HCT116 (cell line): ENCODE data around the gene SLC66A3. TPM values are rescaled to one million over a fixed set of nuclear protein-coding genes. Genes with fewer than 3 reads are reported as not detected.

Experiments
- ATAC-seq: fragments of 200-7000 bp; cut with Tn5 transposase; 2 replicates; pipeline ENCODE4 v1.9.1; 2020; ENCODE audit warnings: mild to moderate bottlenecking, moderate library complexity
- BruUV-seq: library from RNA; stranded (reverse); fragments of 400-500 nt; replicated peaks from 2 replicates; lab custom pipeline; 2021; lab: Mats Ljungman, UMichigan
- CTCF ChIA-PET: fragments of 300-600 bp; sonication (Branson Sonifier 250); formaldehyde crosslinking; loops from one replicate; lab custom pipeline; 2021; ENCODE audit warnings: antibody characterized with exemption; lab: Charles Lee
- POLR2A ChIA-PET: fragments of 300-600, 350-600 bp; sonication (Branson Sonifier 250); formaldehyde crosslinking; loops from one replicate; lab custom pipeline; 2021; ENCODE audit warnings: antibody characterized with exemption; lab: Charles Lee
- RAD21 ChIA-PET, 2 experiments: fragments of 300-600 bp; sonication (Branson Sonifier 250); formaldehyde crosslinking; loops; one replicate each; lab custom pipeline; 2023; ENCODE audit warnings: low total read pairs in 2 of 2; ENCODE audit not compliant: uncharacterized antibody in 2 of 2, unreplicated experiment in 2 of 2, low non-redundant PET in 1 of 2; lab: Charles Lee
- DNase-seq: peaks from one replicate; pipeline ENCODE4 v3.0.0-alpha.2; 2010; ENCODE audit warnings: low read depth, low spot score
- H2AFZ ChIP-seq: fragments of 200-600 bp; shearing (Covaris generic), sonication (generic); 2 replicates; pipeline ENCODE4 v1.6.1; 2017; ENCODE audit warnings: low read depth, mixed run types, mixed read lengths, antibody characterized with exemption, low read length; ENCODE audit not compliant: poor library complexity, severe bottlenecking
- H3K27ac ChIP-seq: 2 replicates; pipeline ENCODE4 v1.5.1; 2012; ENCODE audit warnings: low read depth, low read length
- H3K27me3 ChIP-seq: fragments of 200-600 bp; sonication (generic); 2 replicates; pipeline ENCODE4 v1.6.1; 2016; ENCODE audit warnings: mixed run types, low read length, mixed read lengths; ENCODE audit not compliant: insufficient read depth
- H3K36me3 ChIP-seq, 2 experiments: fragments of 200-500 bp in 1 of 2; fragments of 200-600 bp in 1 of 2; sonication (Bioruptor generic) in 1 of 2; sonication (generic) in 1 of 2; 2 replicates each; pipeline versions ENCODE4 v1.5.1 to v1.6.1; 2014 to 2016; ENCODE audit warnings: low read length in 2 of 2, inconsistent platforms in 1 of 2, mixed read lengths in 1 of 2, mixed run types in 1 of 2; ENCODE audit not compliant: insufficient read depth in 2 of 2, control insufficient read depth in 1 of 2
- H3K4me1 ChIP-seq, 2 experiments: fragments of 200-600 bp in 1 of 2; sonication (generic) in 1 of 2; 2 replicates each; pipeline versions ENCODE4 v1.5.1 to v1.6.1; 2012 to 2017; ENCODE audit warnings: low read length in 2 of 2, inconsistent platforms in 1 of 2, mild to moderate bottlenecking in 1 of 2, mixed read lengths in 1 of 2, mixed run types in 1 of 2, moderate library complexity in 1 of 2; ENCODE audit not compliant: insufficient read depth in 2 of 2, control insufficient read depth in 1 of 2
- H3K4me2 ChIP-seq: fragments of 200-600 bp; sonication (generic); 2 replicates; pipeline ENCODE4 v1.6.1; 2017; ENCODE audit warnings: mixed run types, low read length, mixed read lengths
- H3K4me3 ChIP-seq, 2 experiments: fragments of 200-600 bp in 1 of 2; sonication (generic) in 1 of 2; replicated peaks in 1 of 2; 2 replicates each; pipeline ENCODE4 v1.5.1; 2011 to 2016; ENCODE audit warnings: low read length in 2 of 2, control low read depth in 1 of 2, low read depth in 1 of 2, mild to moderate bottlenecking in 1 of 2, mixed read lengths in 1 of 2, mixed run types in 1 of 2
- H3K79me2 ChIP-seq: fragments of 200-600 bp; sonication (generic); 2 replicates; pipeline ENCODE4 v1.6.1; 2017; ENCODE audit warnings: mild to moderate bottlenecking, mixed run types, low read length, moderate library complexity, mixed read lengths; ENCODE audit not compliant: insufficient read depth
- H3K9ac ChIP-seq: fragments of 200-600 bp; sonication (generic); 2 replicates; pipeline ENCODE4 v1.6.1; 2016; ENCODE audit warnings: low read length, mixed read lengths
- H3K9me2 ChIP-seq: fragments of 200-600 bp; sonication (generic), shearing (Covaris generic); 2 replicates; pipeline ENCODE4 v1.6.1; 2017; ENCODE audit warnings: mixed run types, mild to moderate bottlenecking, moderate library complexity; ENCODE audit not compliant: insufficient read depth
- H3K9me3 ChIP-seq, 2 experiments: fragments of 200-500 bp in 1 of 2; fragments of 200-600 bp in 1 of 2; sonication (Bioruptor generic) in 1 of 2; sonication (generic) in 1 of 2; 2 replicates each; pipeline ENCODE4 v1.6.1; 2014 to 2017; ENCODE audit warnings: low read length in 2 of 2, mixed read lengths in 2 of 2, inconsistent platforms in 1 of 2, low read depth in 1 of 2, mild to moderate bottlenecking in 1 of 2, mixed run types in 1 of 2, moderate library complexity in 1 of 2; ENCODE audit not compliant: control insufficient read depth in 1 of 2, insufficient read depth in 1 of 2
- H4K20me1 ChIP-seq: fragments of 200-600 bp; sonication (generic), shearing (Covaris generic); 2 replicates; pipeline ENCODE4 v1.6.1; 2017; ENCODE audit warnings: mixed run types, mild to moderate bottlenecking, moderate library complexity; ENCODE audit not compliant: insufficient read depth
- EZH2 ChIP-seq: fragments of 200-600 bp; sonication (generic); IDR thresholded peaks from 2 replicates; pipeline ENCODE4 v1.6.1; 2017; ENCODE audit warnings: antibody characterized with exemption, mixed run types
- RAD21 ChIP-seq: IDR thresholded peaks from 2 replicates; pipeline ENCODE4 v1.6.1; 2012; ENCODE audit warnings: low read depth, mild to moderate bottlenecking
- SP1 ChIP-seq: IDR thresholded peaks from 2 replicates; pipeline ENCODE4 v1.6.1; 2012; ENCODE audit warnings: low read depth
- TCF7L2 ChIP-seq: IDR thresholded peaks from 2 replicates; pipeline ENCODE4 v1.7.0; 2011; ENCODE audit warnings: borderline replicate concordance, inconsistent platforms; ENCODE audit not compliant: insufficient read depth, insufficient read length; ENCODE audit errors: extremely low read depth
- YY1 ChIP-seq: IDR thresholded peaks from 2 replicates; pipeline ENCODE4 v1.6.1; 2011; ENCODE audit warnings: low read length, low read depth, moderate library complexity, mild to moderate bottlenecking; ENCODE audit not compliant: insufficient replicate concordance; ENCODE audit errors: extremely low read depth
- ZNF274 ChIP-seq: fragments of 200-500 bp; sonication (Bioruptor generic); IDR thresholded peaks from 2 replicates; pipeline ENCODE4 v1.6.1; 2014; ENCODE audit warnings: mild to moderate bottlenecking, low read depth, low read length, inconsistent platforms
- intact Hi-C: fragments of 100-400 bp; cut with micrococcal nuclease; formaldehyde crosslinking; loops from 2 replicates; pipeline ENCODE4 v1.10.0; 2022
- total RNA-seq: library from RNA; stranded (reverse); gene quantifications from one replicate; pipeline ENCODE4 v1.2.1, GENCODE V29; 2021; ENCODE audit not compliant: unreplicated experiment
- TF ChIP-seq, protein P1 (sequence below): IDR thresholded peaks from 2 replicates; pipeline ENCODE4 v1.6.1; 2012
- TF ChIP-seq, protein P2 (sequence below), 3 experiments: fragments of 200-600 bp in 1 of 3; sonication (generic) in 1 of 3; IDR thresholded peaks in 2 of 3; conservative IDR thresholded peaks in 1 of 3; 2 replicates each; pipeline ENCODE4 v1.5.1; 2012 to 2017; ENCODE audit warnings: low read depth in 2 of 3, low read length in 2 of 3, antibody characterized with exemption in 1 of 3, borderline replicate concordance in 1 of 3, control low read depth in 1 of 3, mild to moderate bottlenecking in 1 of 3, mixed read lengths in 1 of 3, mixed run types in 1 of 3, moderate library complexity in 1 of 3; ENCODE audit not compliant: insufficient read depth in 1 of 3

The SLC66A3 gene
- total RNA-seq, 1 experiment from 2014 or later = 15.9 TPM

DNA sequence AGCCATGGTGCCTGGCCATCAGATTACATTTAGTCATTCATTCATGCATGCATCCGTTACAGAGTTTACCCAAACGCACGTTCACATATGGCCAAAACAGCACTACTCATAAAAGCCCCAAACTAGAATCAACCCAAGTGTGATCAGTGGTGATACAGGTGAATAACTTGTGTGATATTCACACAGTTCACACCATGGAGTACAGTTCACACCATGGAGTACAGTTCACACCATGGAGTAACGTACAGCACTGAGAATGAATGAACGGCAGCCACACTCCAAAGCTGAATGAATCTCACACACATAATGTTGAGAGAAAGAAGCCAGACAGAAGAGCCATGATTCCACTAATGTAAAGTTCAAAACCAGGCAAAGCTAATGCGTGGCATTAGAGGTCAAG lies 12.3 kb upstream of the SLC66A3 start:
- Histone ChIP-seq H3K4me2 (no peak overlapping the region), H3K79me2 (no peaks in the 10 kb centered on the region), H3K4me1 (no peaks in the 10 kb centered on the region), H4K20me1 (no peaks in the 10 kb centered on the region), H3K9me2 (no peaks in the 10 kb centered on the region), H3K27me3 (no peaks in the 10 kb centered on the region)
- POLR2A ChIA-PET = no interaction called here
- RAD21 ChIA-PET = no interaction called here
- intact Hi-C loops = no loop called here
- TF ChIP-seq, protein P1, sequence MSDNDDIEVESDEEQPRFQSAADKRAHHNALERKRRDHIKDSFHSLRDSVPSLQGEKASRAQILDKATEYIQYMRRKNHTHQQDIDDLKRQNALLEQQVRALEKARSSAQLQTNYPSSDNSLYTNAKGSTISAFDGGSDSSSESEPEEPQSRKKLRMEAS = no peak
- TF ChIP-seq, protein P2, sequence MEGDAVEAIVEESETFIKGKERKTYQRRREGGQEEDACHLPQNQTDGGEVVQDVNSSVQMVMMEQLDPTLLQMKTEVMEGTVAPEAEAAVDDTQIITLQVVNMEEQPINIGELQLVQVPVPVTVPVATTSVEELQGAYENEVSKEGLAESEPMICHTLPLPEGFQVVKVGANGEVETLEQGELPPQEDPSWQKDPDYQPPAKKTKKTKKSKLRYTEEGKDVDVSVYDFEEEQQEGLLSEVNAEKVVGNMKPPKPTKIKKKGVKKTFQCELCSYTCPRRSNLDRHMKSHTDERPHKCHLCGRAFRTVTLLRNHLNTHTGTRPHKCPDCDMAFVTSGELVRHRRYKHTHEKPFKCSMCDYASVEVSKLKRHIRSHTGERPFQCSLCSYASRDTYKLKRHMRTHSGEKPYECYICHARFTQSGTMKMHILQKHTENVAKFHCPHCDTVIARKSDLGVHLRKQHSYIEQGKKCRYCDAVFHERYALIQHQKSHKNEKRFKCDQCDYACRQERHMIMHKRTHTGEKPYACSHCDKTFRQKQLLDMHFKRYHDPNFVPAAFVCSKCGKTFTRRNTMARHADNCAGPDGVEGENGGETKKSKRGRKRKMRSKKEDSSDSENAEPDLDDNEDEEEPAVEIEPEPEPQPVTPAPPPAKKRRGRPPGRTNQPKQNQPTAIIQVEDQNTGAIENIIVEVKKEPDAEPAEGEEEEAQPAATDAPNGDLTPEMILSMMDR (IDR thresholded peaks at IDR 0.05 in 2 of 3, conservative IDR thresholded peaks at IDR 0.05 in 1 of 3; ENCODE audit: borderline replicate concordance in 1 of 3, insufficient read depth in 1 of 3, low read depth in 2 of 3, low read length in 2 of 3) = no peak
- TF ChIP-seq ZNF274 (no peak), RAD21 (no peak), EZH2 (no peak)
- TF ChIP-seq, all 23 proteins: peak for 0
- no peak for DNase-seq
- H3K36me3 ChIP-seq = no peaks in the 10 kb centered on the region
- H3K4me3 ChIP-seq = no peak overlapping the region
- no peak for ATAC-seq
- CTCF ChIA-PET = no interaction called here
- no TSS peak for BruUV-seq
- no peak overlapping the region for H3K27ac ChIP-seq
- no peak overlapping the region for H2AFZ ChIP-seq
- H3K9ac ChIP-seq = no peak overlapping the region
- no peaks in the 10 kb centered on the region for H3K9me3 ChIP-seq

DNA sequence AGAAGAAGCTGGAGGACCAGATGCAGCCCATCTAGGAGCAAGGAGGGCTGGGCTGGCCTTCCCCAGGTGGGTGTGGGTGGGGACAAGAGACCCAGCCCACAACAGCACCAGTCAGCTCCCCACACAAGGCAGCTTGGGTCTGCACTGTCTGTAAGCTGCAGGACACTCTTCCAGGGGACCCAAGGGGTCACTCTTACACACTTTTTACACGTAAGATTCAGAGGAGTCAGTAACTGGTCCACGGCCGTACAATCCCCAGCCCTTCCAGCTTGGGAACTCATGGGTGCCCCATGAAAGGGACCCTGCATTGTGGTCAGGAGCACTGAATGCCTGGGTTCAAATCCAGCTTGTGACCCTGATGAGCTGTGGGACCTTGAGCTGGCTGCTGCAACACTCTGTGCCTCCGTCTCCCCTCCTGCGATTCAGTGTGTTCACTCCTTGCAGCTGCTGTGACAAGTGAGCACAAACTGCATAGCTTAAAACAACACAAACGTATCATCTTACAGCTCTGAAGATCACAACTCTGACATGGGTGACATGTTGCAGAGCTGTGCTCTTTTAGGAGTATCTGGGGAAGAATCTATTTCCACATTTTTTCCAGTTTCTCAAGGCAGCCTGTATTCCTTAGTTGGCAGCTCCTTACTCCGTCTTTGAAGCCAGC lies 11.1 kb upstream of the SLC66A3 start:
- Histone ChIP-seq H3K79me2 (no peaks in the 10 kb centered on the region), H3K4me1 (no peaks in the 10 kb centered on the region), H3K36me3 (no peaks in the 10 kb centered on the region), H2AFZ (no peak overlapping the region), H3K9ac (no peak overlapping the region), H3K4me3 (no peak overlapping the region), H3K27me3 (no peaks in the 10 kb centered on the region), H3K9me3 (no peaks in the 10 kb centered on the region), H3K9me2 (no peaks in the 10 kb centered on the region), H3K4me2 (no peak overlapping the region), H4K20me1 (no peaks in the 10 kb centered on the region), H3K27ac (no peak overlapping the region)
- ChIA-PET POLR2A (no interaction called here), RAD21 (interaction anchor here (0.6 to 0.7 kb wide), 2 partner anchors 12 to 96 kb away, joined by 3 read pairs; no protein-coding TSS in a partner anchor), CTCF (interaction anchor here (1.1 to 1.5 kb wide), 3 partner anchors 11 to 312 kb away, joined by 3 read pairs; a partner anchor contains a TSS)
- ATAC-seq (no peak), DNase-seq (no peak)
- intact Hi-C loops = no loop called here
- no TSS peak for BruUV-seq
- no peak for TF ChIP-seq ZNF274
- TF ChIP-seq TCF7L2 = no peak
- no peak for TF ChIP-seq SP1
- TF ChIP-seq YY1 = no peak
- TF ChIP-seq, protein P1 = no peak
